ENCODE measurements around the gene CKS1B.
"Not testable (repeated sequence)": the region's sequence is repeated elsewhere in the genome, so short reads cannot be mapped to it uniquely, and the experiment has no call there.

The CKS1B gene

DNA sequence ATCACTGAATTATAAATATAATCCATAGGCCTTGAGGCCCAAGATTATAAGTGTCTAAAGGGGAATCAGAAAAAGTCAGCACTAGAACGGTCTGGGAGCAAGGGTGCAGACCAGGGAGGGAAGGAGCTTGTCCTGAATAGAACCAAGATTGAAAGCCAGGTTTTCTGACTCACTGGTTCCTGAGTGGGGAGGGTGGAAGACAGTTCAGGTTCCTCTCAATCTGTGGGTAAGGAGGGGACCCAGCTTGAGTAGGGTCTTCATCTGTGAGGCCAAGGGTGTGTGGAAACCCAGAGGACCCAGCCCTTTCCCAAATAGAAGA is 19.7 kb downstream of the CKS1B start:
- no peak for DNase-seq (ENCODE audit: low read depth in 1 of 2, low spot score in 1 of 2)
- TF ChIP-seq, protein P1, sequence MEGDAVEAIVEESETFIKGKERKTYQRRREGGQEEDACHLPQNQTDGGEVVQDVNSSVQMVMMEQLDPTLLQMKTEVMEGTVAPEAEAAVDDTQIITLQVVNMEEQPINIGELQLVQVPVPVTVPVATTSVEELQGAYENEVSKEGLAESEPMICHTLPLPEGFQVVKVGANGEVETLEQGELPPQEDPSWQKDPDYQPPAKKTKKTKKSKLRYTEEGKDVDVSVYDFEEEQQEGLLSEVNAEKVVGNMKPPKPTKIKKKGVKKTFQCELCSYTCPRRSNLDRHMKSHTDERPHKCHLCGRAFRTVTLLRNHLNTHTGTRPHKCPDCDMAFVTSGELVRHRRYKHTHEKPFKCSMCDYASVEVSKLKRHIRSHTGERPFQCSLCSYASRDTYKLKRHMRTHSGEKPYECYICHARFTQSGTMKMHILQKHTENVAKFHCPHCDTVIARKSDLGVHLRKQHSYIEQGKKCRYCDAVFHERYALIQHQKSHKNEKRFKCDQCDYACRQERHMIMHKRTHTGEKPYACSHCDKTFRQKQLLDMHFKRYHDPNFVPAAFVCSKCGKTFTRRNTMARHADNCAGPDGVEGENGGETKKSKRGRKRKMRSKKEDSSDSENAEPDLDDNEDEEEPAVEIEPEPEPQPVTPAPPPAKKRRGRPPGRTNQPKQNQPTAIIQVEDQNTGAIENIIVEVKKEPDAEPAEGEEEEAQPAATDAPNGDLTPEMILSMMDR (IDR thresholded peaks at IDR 0.05; ENCODE audit: insufficient read depth, low read length), result no peak
- TF ChIP-seq POLR2AphosphoS5 (IDR thresholded peaks at IDR 0.05; ENCODE audit: low read depth), result no peak
- TF ChIP-seq, protein P2, sequence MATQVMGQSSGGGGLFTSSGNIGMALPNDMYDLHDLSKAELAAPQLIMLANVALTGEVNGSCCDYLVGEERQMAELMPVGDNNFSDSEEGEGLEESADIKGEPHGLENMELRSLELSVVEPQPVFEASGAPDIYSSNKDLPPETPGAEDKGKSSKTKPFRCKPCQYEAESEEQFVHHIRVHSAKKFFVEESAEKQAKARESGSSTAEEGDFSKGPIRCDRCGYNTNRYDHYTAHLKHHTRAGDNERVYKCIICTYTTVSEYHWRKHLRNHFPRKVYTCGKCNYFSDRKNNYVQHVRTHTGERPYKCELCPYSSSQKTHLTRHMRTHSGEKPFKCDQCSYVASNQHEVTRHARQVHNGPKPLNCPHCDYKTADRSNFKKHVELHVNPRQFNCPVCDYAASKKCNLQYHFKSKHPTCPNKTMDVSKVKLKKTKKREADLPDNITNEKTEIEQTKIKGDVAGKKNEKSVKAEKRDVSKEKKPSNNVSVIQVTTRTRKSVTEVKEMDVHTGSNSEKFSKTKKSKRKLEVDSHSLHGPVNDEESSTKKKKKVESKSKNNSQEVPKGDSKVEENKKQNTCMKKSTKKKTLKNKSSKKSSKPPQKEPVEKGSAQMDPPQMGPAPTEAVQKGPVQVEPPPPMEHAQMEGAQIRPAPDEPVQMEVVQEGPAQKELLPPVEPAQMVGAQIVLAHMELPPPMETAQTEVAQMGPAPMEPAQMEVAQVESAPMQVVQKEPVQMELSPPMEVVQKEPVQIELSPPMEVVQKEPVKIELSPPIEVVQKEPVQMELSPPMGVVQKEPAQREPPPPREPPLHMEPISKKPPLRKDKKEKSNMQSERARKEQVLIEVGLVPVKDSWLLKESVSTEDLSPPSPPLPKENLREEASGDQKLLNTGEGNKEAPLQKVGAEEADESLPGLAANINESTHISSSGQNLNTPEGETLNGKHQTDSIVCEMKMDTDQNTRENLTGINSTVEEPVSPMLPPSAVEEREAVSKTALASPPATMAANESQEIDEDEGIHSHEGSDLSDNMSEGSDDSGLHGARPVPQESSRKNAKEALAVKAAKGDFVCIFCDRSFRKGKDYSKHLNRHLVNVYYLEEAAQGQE (IDR thresholded peaks at IDR 0.05; ENCODE audit: insufficient replicate concordance, low read depth), result no peak
- TF ChIP-seq GABPA (IDR thresholded peaks at IDR 0.05; ENCODE audit: low read depth), result no peak
- no peak for TF ChIP-seq SPI1 (IDR thresholded peaks at IDR 0.05; ENCODE audit: borderline replicate concordance, low read depth)
- Histone ChIP-seq H3K27ac (replicated peaks) (no peak overlapping the region), H3K27me3 (ENCODE audit: insufficient read depth, poor library complexity, severe bottlenecking) (no peaks in the 10 kb centered on the region), H3K4me3 (replicated peaks; ENCODE audit: insufficient read depth, low read length) (no peak overlapping the region)

- DNase-seq (ENCODE audit: low read depth in 1 of 2, low spot score in 1 of 2), result no peak
- Histone ChIP-seq H3K27ac (replicated peaks) (no peak overlapping the region; the same call in 1 of the 2 replicates), H3K27me3 (ENCODE audit: insufficient read depth, poor library complexity, severe bottlenecking) (no peaks in the 10 kb centered on the region), H3K4me3 (replicated peaks; ENCODE audit: insufficient read depth, low read length) (no peak overlapping the region)
- TF ChIP-seq SPI1 (IDR thresholded peaks at IDR 0.05; ENCODE audit: borderline replicate concordance, low read depth) (no peak), GABPA (IDR thresholded peaks at IDR 0.05; ENCODE audit: low read depth) (no peak), POLR2AphosphoS5 (IDR thresholded peaks at IDR 0.05; ENCODE audit: low read depth) (no peak)
- TF ChIP-seq, protein P2 (IDR thresholded peaks at IDR 0.05; ENCODE audit: insufficient replicate concordance, low read depth), result no peak
- TF ChIP-seq, protein P1 (IDR thresholded peaks at IDR 0.05; ENCODE audit: insufficient read depth, low read length), result no peak
Measured at GRCh38 chr1:154994591-154994990, 20.1 kb downstream of the CKS1B start.

DNA sequence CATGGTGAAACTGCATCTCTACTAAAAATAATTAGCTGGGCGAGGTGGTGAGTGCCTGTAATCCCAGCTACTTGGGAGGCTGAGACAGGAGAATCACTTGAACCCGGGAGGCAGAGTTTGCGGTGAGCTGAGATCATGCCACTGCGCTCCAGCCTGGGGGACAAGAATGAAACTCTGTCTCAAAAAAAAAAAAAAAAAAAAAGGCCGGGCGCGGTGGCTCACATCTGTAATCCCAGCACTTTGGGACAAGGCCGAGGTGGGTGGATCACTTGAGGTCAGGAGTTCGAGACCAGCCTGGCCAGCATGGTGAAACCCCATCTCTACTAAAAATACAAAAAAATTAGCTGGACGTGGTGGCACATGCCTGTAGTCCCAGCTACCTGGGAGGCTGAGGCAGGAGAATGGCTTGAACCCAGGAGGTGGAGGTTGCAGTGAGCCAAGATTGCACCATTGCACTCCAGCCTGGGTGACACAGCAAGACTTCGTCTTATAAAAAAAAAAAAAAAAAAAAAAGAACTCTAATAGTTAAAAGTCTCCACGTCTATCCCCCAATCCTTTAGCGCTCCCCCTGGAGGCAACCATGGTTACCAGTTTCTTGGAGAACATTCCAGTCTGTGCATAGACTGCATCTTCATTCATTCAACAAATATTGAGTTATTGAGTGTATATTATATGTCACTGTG is 21.0 kb downstream of the CKS1B start:
- H3K4me3 ChIP-seq (replicated peaks; ENCODE audit: insufficient read depth, low read length); H3K27me3 ChIP-seq (ENCODE audit: insufficient read depth, poor library complexity, severe bottlenecking): not testable (repeated sequence)
- H3K27ac ChIP-seq (replicated peaks), result peak overlapping the region; percentile 9; the same call in 1 of the 2 replicates
- TF ChIP-seq, protein P1 (IDR thresholded peaks at IDR 0.05; ENCODE audit: insufficient read depth, low read length), result peak; percentile 26
- peak in 1 of 2 experiments; percentile 50 for DNase-seq (ENCODE audit: low read depth in 1 of 2, low spot score in 1 of 2)

Measured in HL-60 (cell line).